Measurements from ENCODE around the gene KLHDC1.
"Not testable (repeated sequence)": the region's sequence is repeated elsewhere in the genome, so short reads cannot be mapped to it uniquely, and the experiment has no call there.

KLHDC1 gene

GRCh38 chr14:49727171-49727570 lies 34.3 kb downstream of the KLHDC1 start:
- no peak for DNase-seq

DNA sequence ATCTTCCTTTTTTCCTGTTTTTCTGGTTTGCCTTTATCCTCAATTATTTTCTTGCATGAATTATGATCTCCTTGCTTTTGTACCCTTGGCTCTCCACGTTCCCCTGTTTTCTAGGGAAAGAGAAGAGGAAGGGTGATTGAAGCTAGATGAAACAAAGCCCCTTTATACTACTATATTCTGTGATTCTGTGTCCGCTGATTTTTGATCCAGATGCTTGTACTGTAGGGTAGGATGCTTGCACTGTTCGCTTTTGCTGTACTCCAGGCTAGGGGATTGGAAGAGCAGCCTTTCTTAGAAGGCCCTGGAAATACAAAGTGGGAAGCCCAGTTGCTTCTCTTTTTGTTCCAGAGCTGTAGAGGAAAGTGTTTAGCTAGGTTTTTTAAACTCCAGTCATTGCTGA lies 40.0 kb downstream of the KLHDC1 start:
- peak in 1 of 14 donors; percentile 22 for DNase-seq

GRCh38 chr14:49733836-49734235 lies 40.9 kb downstream of the KLHDC1 start:
- no peak for DNase-seq

DNA sequence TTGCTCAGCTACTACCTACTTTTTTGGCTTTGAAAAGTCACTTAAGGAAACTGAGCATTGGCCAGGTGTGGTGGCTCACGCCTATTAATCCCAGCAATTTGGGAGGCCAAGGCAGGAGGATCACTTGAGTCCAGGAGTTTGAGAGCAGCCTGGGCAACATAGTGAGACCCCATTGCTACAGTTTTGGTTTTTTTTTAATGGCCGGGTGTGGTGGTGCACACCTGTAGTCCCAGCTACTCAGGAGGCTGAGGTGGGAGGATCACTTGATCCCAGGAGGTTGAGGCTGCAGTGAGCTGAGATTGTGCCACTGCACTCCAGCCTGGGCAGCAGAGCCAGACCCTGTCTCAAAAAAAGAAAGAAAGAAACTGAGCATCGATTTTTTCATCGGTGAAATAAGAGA lies 42.7 kb downstream of the KLHDC1 start:
- DNase-seq, result not testable (repeated sequence)

DNA sequence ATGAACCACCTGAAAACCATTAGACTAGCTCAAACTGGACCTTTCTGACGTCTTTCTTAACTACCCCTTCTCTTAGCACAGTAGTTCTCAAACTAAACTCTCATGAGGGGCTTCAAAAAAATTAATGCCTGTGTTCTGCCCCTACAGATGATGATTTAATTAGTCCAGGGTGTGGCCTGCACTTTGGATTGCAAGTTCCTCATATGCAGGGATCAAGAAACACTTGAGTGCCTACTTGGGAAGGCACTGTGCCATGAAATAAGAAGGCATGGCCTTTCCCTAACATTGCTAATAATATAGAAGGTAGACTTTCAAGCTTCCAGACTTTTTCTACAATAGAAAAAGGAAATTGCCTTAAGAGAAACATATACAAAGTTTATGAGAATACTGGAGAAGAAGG lies 52.3 kb downstream of the KLHDC1 start:
- no peak for DNase-seq

DNA sequence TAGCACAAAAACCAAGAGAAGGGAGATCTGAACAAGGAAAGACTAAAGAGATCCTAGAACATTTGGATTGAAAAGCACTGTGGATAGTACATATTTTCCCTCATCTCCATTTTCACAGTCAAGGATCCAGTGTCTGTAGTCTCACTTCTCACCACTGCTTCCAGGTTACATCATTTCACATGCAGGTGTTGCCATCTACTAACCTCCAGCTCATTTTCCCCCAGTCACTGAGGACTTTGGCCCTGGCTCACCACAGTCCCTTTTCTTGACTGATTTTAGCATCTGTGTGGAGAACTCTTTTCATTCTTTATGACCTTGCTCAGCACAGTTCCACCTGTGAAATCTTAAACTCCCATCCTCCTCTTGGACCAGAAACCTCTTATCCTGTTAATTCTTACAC lies 53.6 kb downstream of the KLHDC1 start:
- DNase-seq, result not testable (repeated sequence)

- no peak for DNase-seq
These were observed 61.7 kb downstream of the KLHDC1 start for GRCh38 chr14:49754570-49755097.

DNA sequence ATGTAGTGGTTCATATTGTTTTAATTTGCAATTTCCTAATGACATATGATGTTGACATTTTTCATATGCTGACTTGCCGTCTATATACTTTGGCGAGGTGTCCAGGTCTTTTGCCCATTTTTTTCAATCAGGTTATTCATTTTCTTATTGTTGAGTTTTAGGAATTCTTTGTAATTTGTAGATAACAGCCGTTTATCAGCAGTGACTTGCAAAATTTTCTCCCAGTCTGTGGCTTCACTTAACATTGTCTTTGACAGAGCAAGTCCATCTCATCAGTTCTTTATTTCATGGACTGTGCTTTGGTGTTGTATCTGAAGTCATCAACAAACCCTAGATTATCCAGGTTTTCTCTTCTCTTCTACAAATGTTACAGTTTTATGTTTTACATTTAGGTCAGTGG lies 62.5 kb downstream of the KLHDC1 start:
- no peak for DNase-seq

DNA sequence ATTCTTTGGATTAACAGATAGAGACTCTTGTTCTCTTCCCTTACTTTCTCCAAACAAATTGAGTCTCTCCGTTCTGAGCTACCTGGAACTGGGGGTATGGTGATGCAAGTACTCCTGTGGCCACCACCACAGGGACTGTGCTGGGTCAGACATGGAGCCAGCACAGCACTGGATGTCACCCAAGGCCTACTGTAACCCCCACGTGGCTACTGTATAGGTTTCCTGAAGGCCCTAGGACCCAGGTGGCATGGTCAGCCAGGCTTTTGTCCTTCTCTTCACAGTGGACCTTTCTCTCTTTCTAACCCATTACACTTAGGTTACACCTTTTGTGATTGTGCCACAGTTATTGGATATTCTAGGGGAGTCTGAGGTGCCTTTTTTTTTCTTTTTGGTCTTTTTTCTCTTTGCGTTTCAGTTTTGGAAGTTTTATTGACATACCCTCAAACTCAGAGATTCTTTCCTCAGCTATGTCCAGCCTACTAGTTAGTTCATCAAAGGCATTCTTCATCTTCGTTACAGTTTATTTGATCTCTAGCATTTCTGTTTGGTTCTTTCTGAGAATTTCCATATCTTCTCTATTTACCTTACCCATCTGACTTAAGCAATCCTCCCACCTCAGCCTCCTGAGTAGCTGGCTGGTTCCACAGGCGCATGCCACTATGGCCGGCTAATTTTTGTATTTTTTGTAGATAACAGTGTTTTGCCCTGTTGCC lies 69.1 kb downstream of the KLHDC1 start:
- no peak for DNase-seq

DNA sequence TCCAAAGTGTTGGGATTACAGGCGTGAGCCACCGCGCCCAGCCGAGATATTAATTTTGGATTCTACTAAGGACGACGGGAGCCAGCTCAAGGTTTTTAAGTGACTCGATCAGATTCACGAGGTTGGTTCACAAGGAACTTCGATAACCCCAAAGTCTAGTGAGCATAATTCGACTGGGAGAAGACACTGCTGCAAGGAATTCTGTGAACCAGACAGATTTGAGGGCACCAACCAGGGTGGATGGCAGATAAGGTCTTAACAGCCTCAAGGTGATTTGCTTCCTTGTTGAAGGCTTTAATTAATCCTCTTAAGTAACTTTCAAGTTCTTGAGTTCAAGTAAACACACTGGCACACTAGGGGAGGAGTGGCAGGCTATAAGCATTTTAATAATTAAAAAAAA lies 73.9 kb downstream of the KLHDC1 start:
- peak in 1 of 14 donors; percentile 32 for DNase-seq

DNA sequence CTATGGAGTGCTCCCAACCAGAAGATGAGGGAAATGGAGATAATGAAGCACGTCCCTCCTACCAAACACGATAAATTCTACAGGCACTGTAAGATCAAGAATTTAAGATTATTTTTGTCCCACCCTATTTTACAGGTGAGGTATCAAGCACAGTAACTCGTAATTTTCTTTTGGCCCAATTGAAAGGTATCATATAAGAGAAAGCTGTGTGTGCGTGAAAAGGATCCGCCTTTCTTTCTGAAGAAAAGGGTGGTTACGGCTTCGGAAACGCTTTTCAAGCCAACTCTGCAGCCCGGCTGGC lies 74.3 kb downstream of the KLHDC1 start:
- DNase-seq, result no peak

- DNase-seq, result peak in 13 of 14 donors; percentile 39 to 89 (median 78)
These were observed 74.8 kb downstream of the KLHDC1 start, which contains the start of gene KLHDC2 for GRCh38 chr14:49767571-49768300. Gene KLHDC2, plus strand, starts transcription at chr14:49768153. Its CDS starts 316 bp downstream, at chr14:49768469.

DNA sequence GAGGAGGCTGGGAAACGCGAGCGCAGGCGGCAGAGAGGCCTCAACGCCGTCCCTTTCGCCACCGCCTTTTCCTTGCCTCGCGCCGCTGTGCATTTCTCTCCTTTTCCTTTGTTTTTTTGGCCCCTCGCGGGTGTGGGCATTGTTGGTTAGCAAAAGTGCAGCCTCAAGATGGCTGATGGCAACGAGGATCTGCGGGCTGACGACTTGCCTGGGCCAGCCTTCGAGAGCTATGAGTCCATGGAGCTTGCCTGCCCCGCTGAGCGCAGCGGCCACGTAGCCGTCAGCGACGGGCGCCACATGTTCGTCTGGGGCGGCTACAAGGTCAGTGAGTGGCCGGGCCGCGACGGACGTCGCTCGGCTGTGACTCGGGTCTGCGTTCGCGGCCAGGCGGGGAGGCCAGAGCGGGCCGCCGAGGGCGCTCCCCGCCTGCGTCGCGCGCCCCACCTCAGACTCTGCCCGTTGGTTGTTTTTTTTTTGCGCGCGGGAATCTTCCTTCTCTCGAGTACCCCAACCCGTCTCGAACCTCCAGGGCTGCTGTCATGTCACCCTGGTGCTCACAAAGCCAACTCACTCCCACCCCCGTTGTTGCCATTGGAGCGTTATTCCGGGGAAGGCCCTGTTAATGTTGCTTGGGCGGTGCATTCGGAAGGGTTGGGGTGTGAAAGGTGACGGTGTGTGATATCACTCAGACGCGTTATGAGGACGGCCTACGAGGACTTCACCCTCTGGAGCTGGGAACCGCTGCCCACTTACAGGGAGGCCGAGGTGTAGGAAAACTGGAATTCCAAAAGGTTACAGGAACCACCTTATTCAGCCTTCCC lies 75.6 kb downstream of the KLHDC1 start:
- peak in 13 of 14 donors; percentile 12 to 77 (median 55) for DNase-seq

- peak in 2 of 14 donors; percentile 6 for DNase-seq
These were observed 76.3 kb downstream of the KLHDC1 start for GRCh38 chr14:49769171-49769570.

- no peak for DNase-seq
These were observed 76.8 kb downstream of the KLHDC1 start for GRCh38 chr14:49769581-49770211.

DNA sequence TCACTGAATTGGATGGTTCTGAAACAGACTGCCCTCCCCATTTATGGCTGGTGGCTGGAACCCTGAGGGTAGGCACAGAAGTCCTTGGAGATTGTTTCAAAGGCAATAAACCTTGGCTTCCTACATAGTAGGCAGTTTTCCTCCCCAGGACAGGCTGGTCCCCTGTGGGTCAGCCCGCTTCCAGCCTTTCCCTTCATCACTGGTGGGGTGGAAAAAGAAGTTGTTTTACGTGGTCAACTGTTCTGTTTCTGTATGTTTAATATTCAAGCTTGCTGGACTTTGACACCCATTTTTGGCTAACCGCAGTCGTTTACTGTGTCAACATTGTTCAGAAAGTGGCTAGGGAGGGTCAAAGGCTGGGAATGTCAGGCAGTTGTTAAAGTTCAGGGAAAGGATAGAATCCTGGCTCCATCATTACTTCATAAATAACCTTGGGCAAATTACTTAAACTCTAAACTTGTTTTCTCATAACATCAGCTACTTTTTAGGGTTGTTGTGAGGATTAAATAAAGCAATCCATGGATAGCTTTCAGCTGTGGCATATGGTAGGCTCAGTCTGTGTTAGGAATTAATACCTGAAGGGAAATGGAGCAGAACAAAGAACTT lies 77.4 kb downstream of the KLHDC1 start:
- no peak for DNase-seq

- not testable (repeated sequence) for DNase-seq
These were observed 78.8 kb downstream of the KLHDC1 start for GRCh38 chr14:49771691-49772090.

- no peak for DNase-seq
These were observed 81.2 kb downstream of the KLHDC1 start for GRCh38 chr14:49774106-49774505.

DNA sequence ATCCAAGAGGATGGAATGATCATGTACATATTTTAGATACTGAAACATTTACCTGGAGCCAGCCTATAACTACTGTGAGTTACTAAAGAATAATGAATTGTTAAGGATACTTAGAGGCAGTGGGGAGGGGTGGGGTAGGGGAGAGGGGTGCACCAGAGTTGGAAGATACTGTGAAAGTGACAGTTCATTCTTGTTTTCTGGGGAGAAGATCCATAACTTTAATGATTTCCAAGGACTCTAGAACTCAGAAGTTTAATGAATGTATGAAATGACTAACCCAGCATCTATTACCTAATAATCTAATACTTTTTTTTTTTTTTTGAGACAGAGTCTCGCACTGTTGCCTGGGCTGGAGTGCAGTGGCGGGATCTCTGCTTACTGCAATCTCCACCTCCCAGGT lies 85.5 kb downstream of the KLHDC1 start:
- DNase-seq, result no peak

GRCh38 chr14:49781040-49781439 lies 88.1 kb downstream of the KLHDC1 start:
- not testable (repeated sequence) for DNase-seq

DNA sequence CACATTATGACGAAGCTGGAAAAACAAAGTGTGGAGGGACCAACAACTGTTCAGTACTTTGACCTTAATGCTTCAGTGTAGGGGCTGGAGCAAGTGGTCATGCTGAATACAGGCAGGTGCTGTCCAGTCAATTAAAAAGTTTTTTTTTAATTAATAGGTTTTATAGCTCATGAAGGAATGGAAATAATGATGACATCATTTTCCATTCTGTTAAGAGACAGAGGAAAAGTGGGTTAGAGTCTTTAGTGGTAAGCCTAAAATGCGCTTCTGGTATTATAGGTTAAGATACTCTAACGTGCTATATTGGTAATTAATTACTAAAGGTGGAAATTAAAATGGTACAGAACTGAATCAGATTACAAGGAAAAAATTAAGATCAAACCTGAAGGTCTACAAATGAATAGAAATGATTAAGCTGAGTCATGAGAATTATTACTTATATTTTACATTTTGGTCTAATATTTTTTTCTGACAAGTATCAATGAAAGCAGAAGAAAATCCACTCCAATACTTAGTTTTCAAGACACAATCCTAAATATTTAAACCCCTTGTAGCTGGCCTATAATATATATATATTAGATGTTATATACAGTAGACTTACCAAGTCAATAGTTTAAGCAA lies 90.6 kb downstream of the KLHDC1 start:
- no peak for DNase-seq

- no peak for DNase-seq
These were observed 93.4 kb downstream of the KLHDC1 start for GRCh38 chr14:49786315-49786714.
